ENCODE measurements around the gene TEC. TPM values are rescaled to one million over a fixed set of nuclear protein-coding genes. Genes with fewer than 3 reads are reported as not detected.

TEC gene
- total and polyA plus RNA-seq, 3 donors from 2014 or later: 3.5 to 10.8 (median 9.2) TPM

- no peak for DNase-seq
- Histone ChIP-seq H3K4me3 (no peak overlapping the region), H3K36me3 (ENCODE audit: low read depth, missing control alignments) (no peaks in the 10 kb centered on the region), H3K27me3 (no peaks in the 10 kb centered on the region), H3K4me1 (no peaks in the 10 kb centered on the region), H3K9me3 (no peaks in the 10 kb centered on the region), H3K27ac (no peak overlapping the region)
- TF ChIP-seq POLR2A (IDR thresholded peaks at IDR 0.05) (no peak), CTCF (IDR thresholded peaks at IDR 0.05) (no peak)
- 79 to 89% methylated on average over 2 of the region's 2 CpGs for WGBS, 2 donors
- intact Hi-C loops (cut with DNase I; ENCODE audit: low total_unique reads): no loop called here
Measured at GRCh38 chr4:48275686-48276085, 6.0 kb upstream of the TEC start.

GRCh38 chr4:48275247-48275646, 5.6 kb upstream of the TEC start:
- 52 to 64% methylated on average over 3 of the region's 3 CpGs for WGBS, 2 donors
- Histone ChIP-seq H3K9me3 (no peaks in the 10 kb centered on the region), H3K36me3 (ENCODE audit: low read depth, missing control alignments) (no peaks in the 10 kb centered on the region), H3K4me1 (no peaks in the 10 kb centered on the region), H3K27me3 (no peaks in the 10 kb centered on the region), H3K4me3 (no peak overlapping the region), H3K27ac (no peak overlapping the region)
- DNase-seq: no peak
- TF ChIP-seq POLR2A (IDR thresholded peaks at IDR 0.05) (no peak), CTCF (IDR thresholded peaks at IDR 0.05) (peak in 1 of 3 experiments; percentile 37)
- intact Hi-C loops (cut with DNase I; ENCODE audit: low total_unique reads): no loop called here

- no peak for TF ChIP-seq POLR2A (IDR thresholded peaks at IDR 0.05)
- TF ChIP-seq CTCF (IDR thresholded peaks at IDR 0.05): no peak
- 88 to 93% methylated on average over 8 to 11 of the region's 11 CpGs for WGBS, 2 donors
- intact Hi-C loops (cut with DNase I; ENCODE audit: low total_unique reads): no loop called here
- Histone ChIP-seq H3K4me3 (no peak overlapping the region), H3K4me1 (no peaks in the 10 kb centered on the region), H3K27me3 (no peaks in the 10 kb centered on the region), H3K27ac (no peak overlapping the region), H3K9me3 (no peaks in the 10 kb centered on the region), H3K36me3 (ENCODE audit: low read depth, missing control alignments) (no peaks in the 10 kb centered on the region)
- no peak for DNase-seq
Measured at GRCh38 chr4:48271626-48272025, 2.0 kb upstream of the TEC start.

- intact Hi-C loops (cut with DNase I; ENCODE audit: low total_unique reads): no loop called here
- Histone ChIP-seq H3K27me3 (no peaks in the 10 kb centered on the region), H3K9me3 (no peaks in the 10 kb centered on the region), H3K36me3 (ENCODE audit: low read depth, missing control alignments) (no peaks in the 10 kb centered on the region), H3K27ac (no peak overlapping the region), H3K4me3 (no peak overlapping the region), H3K4me1 (no peaks in the 10 kb centered on the region)
- TF ChIP-seq POLR2A (IDR thresholded peaks at IDR 0.05): no peak
- TF ChIP-seq CTCF (IDR thresholded peaks at IDR 0.05): no peak
- 42 to 49% methylated on average over 6 of the region's 6 CpGs for WGBS, 2 donors
- DNase-seq: no peak
Measured at GRCh38 chr4:48270951-48271473, 1.4 kb upstream of the TEC start.

DNA sequence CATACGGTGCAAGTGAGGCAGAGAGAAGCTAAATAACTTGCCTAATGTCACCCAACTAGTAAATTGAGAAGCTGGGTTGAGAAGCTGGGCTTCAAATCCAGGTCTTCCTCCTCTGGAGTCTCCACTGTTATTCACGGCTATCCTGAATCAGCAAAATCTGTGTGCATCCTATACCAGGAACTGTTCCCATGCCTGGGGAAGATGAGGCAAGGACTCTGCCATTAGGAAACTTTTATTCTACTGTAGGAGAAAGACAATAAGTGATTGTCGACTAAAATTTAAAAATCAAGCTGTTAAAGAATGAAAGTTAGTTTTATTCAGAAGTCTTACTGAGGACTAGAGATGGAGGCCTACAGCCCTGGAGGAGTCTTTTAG, 872 bp upstream of the TEC start:
- intact Hi-C loops (cut with DNase I; ENCODE audit: low total_unique reads): no loop called here
- no peak for DNase-seq
- Histone ChIP-seq H3K4me3 (peak overlapping the region; percentile 75 to 87), H3K9me3 (no peaks in the 10 kb centered on the region), H3K27me3 (no peaks in the 10 kb centered on the region), H3K27ac (peak overlapping the region; percentile 69 to 83), H3K36me3 (ENCODE audit: low read depth, missing control alignments) (no peaks in the 10 kb centered on the region), H3K4me1 (no peaks in the 10 kb centered on the region)
- 51 to 55% methylated on average over 3 of the region's 3 CpGs for whole genome bisulfite sequencing, 2 donors
- TF ChIP-seq CTCF (IDR thresholded peaks at IDR 0.05): no peak

All from testis (tissue), 3 donors.